GM12801 (cell line): ENCODE results near the gene KCNK4.

ENCODE experiments used
- CTCF ChIP-seq: IDR thresholded peaks from one replicate; pipeline ENCODE4 v1.5.1; 2011; ENCODE audit warnings: control low read depth; ENCODE audit not compliant: insufficient read length; ENCODE audit errors: extremely low read depth

The KCNK4 gene

GRCh38 chr11:64297699-64298358 is 6.7 kb downstream of the KCNK4 start:
- no peak for TF ChIP-seq CTCF

GRCh38 chr11:64298966-64299846 is 8.1 kb downstream of the KCNK4 start:
- TF ChIP-seq CTCF: no peak

- TF ChIP-seq CTCF: no peak
Observed at GRCh38 chr11:64299847-64300648, 8.9 kb downstream of the KCNK4 start, which contains the start of gene CATSPERZ. Gene CATSPERZ, plus strand, starts transcription at chr11:64300358. Its CDS starts 53 bp downstream, at chr11:64300411.

GRCh38 chr11:64303109-64304031 is 12.3 kb downstream of the KCNK4 start:
- TF ChIP-seq CTCF: no peak

- no peak for TF ChIP-seq CTCF
Observed at GRCh38 chr11:64304032-64304315, 12.9 kb downstream of the KCNK4 start.

- no peak for TF ChIP-seq CTCF
Observed at GRCh38 chr11:64304316-64305072, 13.4 kb downstream of the KCNK4 start.
